GM23248 (cell line): ENCODE measurements around the gene NAPSA. TPM values are rescaled to one million over a fixed set of nuclear protein-coding genes. Genes with fewer than 3 reads are reported as not detected.
A peak's percentile ranks its signal among the peaks of the same experiment; 100 is the strongest.

Source experiments
- DNase-seq: peaks from one replicate; pipeline ENCODE4 v3.0.0-alpha.2; 2015
- H2AFZ ChIP-seq: fragments of 200-600 bp; sonication (generic); 2 replicates; pipeline ENCODE4 v1.6.1; 2016; ENCODE audit warnings: antibody characterized with exemption
- H3F3A ChIP-seq: fragments of 200-600 bp; sonication (generic); 2 replicates; pipeline ENCODE4 v1.6.1; 2016; ENCODE audit warnings: mild to moderate bottlenecking, antibody characterized with exemption, mixed run types; ENCODE audit not compliant: insufficient read depth
- H3K27ac ChIP-seq: fragments of 200-600 bp; sonication (generic); 2 replicates; pipeline ENCODE4 v1.5.1; 2016; ENCODE audit warnings: mild to moderate bottlenecking
- H3K27me3 ChIP-seq: fragments of 200-600 bp; sonication (generic); replicated peaks from 2 replicates; pipeline ENCODE4 v1.6.1; 2016; ENCODE audit warnings: mild to moderate bottlenecking; ENCODE audit not compliant: insufficient read depth
- H3K36me3 ChIP-seq: fragments of 200-600 bp; sonication (generic); 2 replicates; pipeline ENCODE4 v1.6.1; 2016; ENCODE audit warnings: low read depth, mild to moderate bottlenecking
- H3K4me1 ChIP-seq: fragments of 200-600 bp; sonication (generic); 2 replicates; pipeline ENCODE4 v1.6.1; 2016; ENCODE audit warnings: mild to moderate bottlenecking; ENCODE audit not compliant: insufficient read depth
- H3K4me2 ChIP-seq: fragments of 200-600 bp; sonication (generic); one replicate; pipeline ENCODE4 v1.6.1; 2016; ENCODE audit warnings: mild to moderate bottlenecking; ENCODE audit not compliant: unreplicated experiment
- H3K4me3 ChIP-seq: fragments of 200-600 bp; sonication (generic); 2 replicates; pipeline ENCODE4 v1.5.1; 2016; ENCODE audit warnings: mild to moderate bottlenecking
- H3K79me2 ChIP-seq: fragments of 200-600 bp; sonication (generic); 2 replicates; pipeline ENCODE4 v1.6.1; 2016; ENCODE audit warnings: mild to moderate bottlenecking; ENCODE audit not compliant: insufficient read depth
- H3K9ac ChIP-seq: fragments of 200-600 bp; sonication (generic); 2 replicates; pipeline ENCODE4 v1.6.1; 2016; ENCODE audit warnings: mild to moderate bottlenecking
- H3K9me2 ChIP-seq: fragments of 200-600 bp; sonication (generic); 2 replicates; pipeline ENCODE4 v1.6.1; 2016; ENCODE audit warnings: mixed run types, mild to moderate bottlenecking, moderate library complexity; ENCODE audit not compliant: insufficient read depth
- H3K9me3 ChIP-seq: fragments of 200-600 bp; sonication (generic); one replicate; pipeline ENCODE4 v1.6.1; 2017; ENCODE audit warnings: low read depth
- H4K20me1 ChIP-seq: fragments of 200-600 bp; sonication (generic); 2 replicates; pipeline ENCODE4 v1.6.0; 2016; ENCODE audit not compliant: insufficient read depth
- EZH2 ChIP-seq: fragments of 200-600 bp; sonication (generic); IDR thresholded peaks from 2 replicates; pipeline ENCODE4 v1.6.1; 2018; ENCODE audit warnings: antibody characterized with exemption, mild to moderate bottlenecking; ENCODE audit not compliant: insufficient read depth, poor library complexity, severe bottlenecking
- EZH2phosphoT487 ChIP-seq: fragments of 200-600 bp; sonication (generic); IDR thresholded peaks from 2 replicates; pipeline ENCODE4 v1.6.1; 2018; ENCODE audit warnings: antibody characterized with exemption, moderate library complexity, mild to moderate bottlenecking, low read depth; ENCODE audit not compliant: insufficient read depth
- WGBS, 2 experiments: methylation state at CpG; one replicate each; pipeline ENCODE4 v1.1.6; 2015 to 2017; ENCODE audit warnings: low lambda C conversion rate in 2 of 2, low coverage in 1 of 2; ENCODE audit errors: missing lambda C conversion rate in 2 of 2; 5-methylcytosine and 5-hydroxymethylcytosine counted together
- in situ Hi-C: fragments of 300-500 bp; cut with MboI; formaldehyde crosslinking; loops from 2 replicates; pipeline ENCODE4 v1.15.0; 2020
- polyA plus RNA-seq: library from polyadenylated mRNA; unstranded; fragments of >200 nt; fragmentation: Nextera tagmentation; extraction: Ambion mirVana; gene quantifications from 2 replicates; pipeline ENCODE4 v1.2.1, GENCODE V29; 2016
- total RNA-seq: library from RNA; depleted of rRNA; stranded (reverse); fragments of >200 nt; shearing (Covaris generic); gene quantifications from 2 replicates; pipeline ENCODE4 v1.2.3, GENCODE V29; 2014

Gene NAPSA
- total and polyA plus RNA-seq, 2 experiments from 2014 or later: 0.15 to 0.32 TPM

DNA sequence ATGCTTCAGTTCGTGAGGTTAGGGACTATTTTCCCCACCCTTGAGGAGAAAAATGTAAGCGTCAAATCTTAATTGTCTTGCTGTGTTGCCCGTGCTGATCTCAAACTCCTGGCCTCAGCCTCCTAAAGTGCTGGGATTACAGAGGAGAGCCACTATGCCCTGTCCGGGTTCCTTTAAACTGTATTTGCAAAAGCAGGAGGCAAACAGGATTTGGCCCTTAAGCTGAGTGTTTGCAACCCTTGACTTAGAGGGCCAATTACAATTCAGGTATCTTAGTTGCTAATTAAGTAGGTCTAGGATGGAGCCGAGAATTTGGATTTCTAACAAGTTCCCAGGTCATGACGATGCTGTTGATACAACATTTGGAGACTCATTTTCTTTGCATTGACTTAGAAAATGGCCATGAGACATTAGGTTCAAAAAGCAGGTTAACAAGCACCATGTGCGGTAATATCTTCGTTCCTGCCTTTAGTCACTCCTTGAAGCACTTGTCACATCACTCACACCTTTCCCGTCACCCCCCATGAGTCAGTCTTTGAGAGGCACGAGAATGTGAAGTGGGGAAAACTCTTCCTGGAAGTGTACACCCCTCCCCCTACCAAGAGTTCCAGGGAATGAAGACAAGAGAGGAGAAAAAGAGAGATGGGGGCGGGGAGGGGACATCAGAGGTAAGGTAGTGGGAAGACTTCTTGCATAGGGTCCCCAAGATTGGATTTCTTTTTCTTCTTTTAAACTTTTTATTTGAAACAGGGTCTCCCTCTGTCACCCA, 2.6 kb downstream of the NAPSA start:
- Histone ChIP-seq H3K4me3 (no peak overlapping the region), H3K9me2 (no peaks in the 10 kb centered on the region), H3K27ac (no peak overlapping the region), H3K27me3 (no peaks in the 10 kb centered on the region), H3K9ac (no peak overlapping the region), H2AFZ (no peak overlapping the region), H3K36me3 (no peaks in the 10 kb centered on the region), H3F3A (no peaks in the 10 kb centered on the region), H3K9me3 (no peaks in the 10 kb centered on the region), H3K79me2 (no peaks in the 10 kb centered on the region), H3K4me2 (no peak overlapping the region), H3K4me1 (no peaks in the 10 kb centered on the region), H4K20me1 (no peaks in the 10 kb centered on the region)
- no peak for TF ChIP-seq EZH2
- no peak for TF ChIP-seq EZH2phosphoT487
- in situ Hi-C loops: loop anchor here (25.0 kb wide), 2 partner anchors 424 to 549 kb away; partner anchors contain the start of genes ACP4 and KLK4
- whole genome bisulfite sequencing, 2 experiments: 42 to 48% methylated on average over 11 of the region's 11 CpGs
- no peak for DNase-seq

DNA sequence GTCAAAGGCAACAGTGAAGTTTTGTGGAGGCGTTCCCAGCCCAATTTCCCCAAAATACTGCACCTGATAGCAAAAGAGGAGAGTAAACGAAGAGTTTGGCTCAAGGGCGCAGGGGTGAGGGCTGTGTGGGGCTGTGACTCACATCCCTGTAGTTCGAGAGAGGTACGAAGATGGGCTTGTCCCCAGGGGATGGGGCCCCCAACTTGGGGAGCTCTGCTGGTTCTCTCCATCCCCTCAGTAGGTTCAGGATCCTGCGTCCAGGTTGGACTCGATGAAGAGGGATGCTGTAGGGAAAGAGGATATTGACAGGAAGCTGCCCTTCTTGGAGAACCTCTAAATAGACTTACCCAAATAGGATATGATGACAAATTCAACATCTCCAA, 3.4 kb downstream of the NAPSA start:
- in situ Hi-C loops: loop anchor here (25.0 kb wide), 2 partner anchors 425 to 550 kb away; partner anchors contain the start of genes ACP4 and KLK4
- H3K36me3 ChIP-seq: no peaks in the 10 kb centered on the region
- H3K9me2 ChIP-seq: no peaks in the 10 kb centered on the region
- H3K27ac ChIP-seq: no peak overlapping the region
- no peaks in the 10 kb centered on the region for H3K27me3 ChIP-seq
- DNase-seq: no peak
- no peak overlapping the region for H3K4me3 ChIP-seq
- H3K9ac ChIP-seq: no peak overlapping the region
- no peak overlapping the region for H2AFZ ChIP-seq
- 77 to 81% methylated on average over 7 of the region's 7 CpGs for WGBS, 2 experiments
- no peaks in the 10 kb centered on the region for H3K9me3 ChIP-seq
- H3F3A ChIP-seq: no peaks in the 10 kb centered on the region
- no peaks in the 10 kb centered on the region for H3K4me1 ChIP-seq
- H3K79me2 ChIP-seq: no peaks in the 10 kb centered on the region
- TF ChIP-seq EZH2phosphoT487: no peak
- no peak overlapping the region for H3K4me2 ChIP-seq
- no peaks in the 10 kb centered on the region for H4K20me1 ChIP-seq

DNA sequence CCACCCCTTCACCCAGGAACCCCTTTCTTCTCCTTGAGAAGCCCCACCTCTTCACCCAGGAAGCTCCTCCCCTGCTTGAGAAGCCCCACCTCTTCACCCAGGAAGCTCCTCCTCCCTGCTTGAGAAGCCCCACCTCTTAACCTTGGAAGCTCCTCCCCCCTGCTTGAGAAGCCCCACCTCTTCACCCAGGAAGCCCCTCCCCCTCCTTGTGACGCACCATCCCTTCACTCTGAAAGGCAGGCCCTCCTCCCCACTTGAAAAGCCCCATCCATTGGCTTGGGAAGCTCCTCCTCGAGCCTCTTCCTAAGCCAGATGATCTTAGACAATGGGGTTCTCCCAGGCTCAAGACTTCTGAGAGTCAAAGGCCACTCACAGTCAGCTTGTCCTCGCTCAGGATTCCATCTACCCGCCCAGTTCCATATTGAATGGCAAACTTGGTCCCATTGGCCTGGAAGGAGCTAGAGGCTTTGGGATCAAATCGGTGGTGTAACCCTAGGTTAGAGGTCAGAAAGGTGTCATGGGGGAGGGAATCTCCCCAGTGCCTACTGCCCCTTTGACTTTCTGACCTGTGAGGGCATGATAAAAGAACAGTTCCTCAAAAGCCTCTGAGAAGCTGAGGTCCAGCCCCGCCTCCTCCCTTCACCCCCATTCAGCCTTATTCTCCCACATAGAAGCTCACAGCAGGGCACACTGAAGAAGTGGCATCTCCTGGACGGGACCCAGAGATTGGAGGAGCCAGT, 4.0 kb downstream of the NAPSA start:
- no peaks in the 10 kb centered on the region for H3F3A ChIP-seq
- peak; percentile 27 for DNase-seq
- H2AFZ ChIP-seq: no peak overlapping the region
- no peaks in the 10 kb centered on the region for H3K36me3 ChIP-seq
- no peaks in the 10 kb centered on the region for H3K9me3 ChIP-seq
- TF ChIP-seq EZH2phosphoT487 (no peak), EZH2 (no peak)
- in situ Hi-C loops: loop anchor here (25.0 kb wide), 2 partner anchors 426 to 551 kb away; partner anchors contain the start of genes ACP4 and KLK4
- WGBS, 2 experiments: 58 to 66% methylated on average over 7 of the region's 7 CpGs
- no peak overlapping the region for H3K27ac ChIP-seq
- no peak overlapping the region for H3K4me3 ChIP-seq
- no peaks in the 10 kb centered on the region for H4K20me1 ChIP-seq
- no peak overlapping the region for H3K9ac ChIP-seq
- H3K27me3 ChIP-seq: no peaks in the 10 kb centered on the region
- no peaks in the 10 kb centered on the region for H3K9me2 ChIP-seq
- no peaks in the 10 kb centered on the region for H3K79me2 ChIP-seq
- no peaks in the 10 kb centered on the region for H3K4me1 ChIP-seq
- H3K4me2 ChIP-seq: no peak overlapping the region

DNA sequence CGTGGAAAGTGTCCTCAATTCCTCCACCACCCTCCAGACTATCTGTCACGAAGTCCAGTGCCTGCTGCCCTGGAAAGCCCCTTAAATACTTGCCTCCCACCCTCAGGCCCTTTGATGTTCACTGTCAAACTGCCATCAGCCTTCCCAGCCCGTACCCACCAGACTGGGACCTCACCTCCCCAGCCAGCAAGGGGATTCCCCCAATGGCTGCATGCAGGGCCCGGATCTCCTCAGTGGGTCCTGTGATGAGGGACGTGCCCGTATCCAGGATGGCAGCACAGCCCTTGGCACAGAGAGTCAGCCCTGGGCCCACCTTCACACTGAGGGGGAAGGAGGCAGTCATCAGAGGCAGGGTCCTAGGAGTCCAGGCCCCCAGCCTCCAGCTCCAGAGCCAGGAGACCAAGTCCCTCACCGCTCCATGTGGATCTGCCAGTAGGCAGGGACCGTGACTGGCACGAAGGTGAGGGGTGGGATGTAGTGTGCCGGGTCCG, 6.1 kb downstream of the NAPSA start:
- H2AFZ ChIP-seq: no peak overlapping the region
- 66 to 68% methylated on average over 11 of the region's 11 CpGs for WGBS, 2 experiments
- H3K27me3 ChIP-seq: no peaks in the 10 kb centered on the region
- H3K36me3 ChIP-seq: no peaks in the 10 kb centered on the region
- H3F3A ChIP-seq: no peaks in the 10 kb centered on the region
- no peaks in the 10 kb centered on the region for H3K4me1 ChIP-seq
- H3K9ac ChIP-seq: no peak overlapping the region
- H3K9me3 ChIP-seq: no peaks in the 10 kb centered on the region
- H3K9me2 ChIP-seq: no peaks in the 10 kb centered on the region
- no peak overlapping the region for H3K4me2 ChIP-seq
- H3K79me2 ChIP-seq: no peaks in the 10 kb centered on the region
- H4K20me1 ChIP-seq: no peaks in the 10 kb centered on the region
- in situ Hi-C loops: loop anchor here (25.0 kb wide), 2 partner anchors 428 to 553 kb away; partner anchors contain the start of genes ACP4 and KLK4
- TF ChIP-seq EZH2phosphoT487 (no peak), EZH2 (no peak)
- no peak overlapping the region for H3K27ac ChIP-seq
- no peak overlapping the region for H3K4me3 ChIP-seq
- no peak for DNase-seq
